Measurements from ENCODE around the gene EPC1.

GRCh38 chr10:32360241-32360640 is 13.3 kb upstream of the EPC1 start:
- TF ChIP-seq POLR2AphosphoS5 (IDR thresholded peaks at IDR 0.05; ENCODE audit: low read depth, low read length): no peak
- no peak for TF ChIP-seq POLR2A (IDR thresholded peaks at IDR 0.05; ENCODE audit: low read depth, low read length)
- TF ChIP-seq POU2F2 (IDR thresholded peaks at IDR 0.05; ENCODE audit: low read depth, low read length): no peak
- no peak for TF ChIP-seq TAF1 (IDR thresholded peaks at IDR 0.05; ENCODE audit: low read depth, low read length)
- TF ChIP-seq SPI1 (IDR thresholded peaks at IDR 0.05; ENCODE audit: low read depth, low read length): no peak

Measured in GM12891 (cell line).